ENCODE results near the gene KCNK2.

The KCNK2 gene

GRCh38 chr1:215263636-215264035, 181.1 kb downstream of the KCNK2 start:
- DNase-seq = no peak

- no peak for DNase-seq
Observed at GRCh38 chr1:215264649-215265048, 182.1 kb downstream of the KCNK2 start.

GRCh38 chr1:215267495-215267894, 185.0 kb downstream of the KCNK2 start:
- DNase-seq = no peak

- DNase-seq = no peak
Observed at GRCh38 chr1:215269955-215270354, 187.4 kb downstream of the KCNK2 start.

- DNase-seq = no peak
Observed at GRCh38 chr1:215273838-215274516, 191.4 kb downstream of the KCNK2 start.

- DNase-seq = no peak
Observed at GRCh38 chr1:215276582-215276981, 194.0 kb downstream of the KCNK2 start.

GRCh38 chr1:215277532-215277931, 195.0 kb downstream of the KCNK2 start:
- DNase-seq = no peak

- DNase-seq = no peak
Observed at GRCh38 chr1:215279682-215280081, 197.1 kb downstream of the KCNK2 start.

GRCh38 chr1:215282557-215282956, 200.0 kb downstream of the KCNK2 start:
- DNase-seq = no peak

- DNase-seq = no peak
Observed at GRCh38 chr1:215285013-215285800, 202.7 kb downstream of the KCNK2 start.
